Glutamatergic neuron (in vitro differentiated cells): Measurements from ENCODE around the gene KRT78. TPM values are rescaled to one million over a fixed set of nuclear protein-coding genes. Genes with fewer than 3 reads are reported as not detected.

Source experiments
- DNase-seq: peaks from one replicate; pipeline ENCODE4 v3.0.0; 2022
- H3K27ac Mint-ChIP-seq: one replicate; pipeline ENCODE4 v1.8.0; 2020; ENCODE audit warnings: mild to moderate bottlenecking, mixed read lengths, inconsistent platforms; ENCODE audit not compliant: unreplicated experiment
- H3K27me3 Mint-ChIP-seq: one replicate; pipeline ENCODE4 v1.8.0; 2020; ENCODE audit warnings: mild to moderate bottlenecking, moderate library complexity, mixed read lengths, inconsistent platforms; ENCODE audit not compliant: unreplicated experiment
- H3K36me3 Mint-ChIP-seq: one replicate; pipeline ENCODE4 v1.8.0; 2020; ENCODE audit warnings: mild to moderate bottlenecking, mixed read lengths, inconsistent platforms; ENCODE audit not compliant: unreplicated experiment
- H3K4me1 Mint-ChIP-seq: one replicate; pipeline ENCODE4 v1.8.0; 2020; ENCODE audit warnings: mild to moderate bottlenecking, low read depth, mixed read lengths, inconsistent platforms; ENCODE audit not compliant: unreplicated experiment
- H3K4me3 Mint-ChIP-seq: one replicate; pipeline ENCODE4 v1.8.0; 2020; ENCODE audit warnings: mild to moderate bottlenecking, mixed read lengths, inconsistent platforms; ENCODE audit not compliant: unreplicated experiment
- H3K9me3 Mint-ChIP-seq: one replicate; pipeline ENCODE4 v1.8.0; 2020; ENCODE audit warnings: mild to moderate bottlenecking, moderate library complexity, mixed read lengths, inconsistent platforms; ENCODE audit not compliant: unreplicated experiment
- CTCF ChIP-seq: fragments of 200-600 bp; sonication (generic); IDR thresholded peaks from one replicate; pipeline ENCODE4 v1.5.0; 2021; ENCODE audit not compliant: partially characterized antibody, unreplicated experiment
- total RNA-seq: library from RNA; stranded (reverse); fragmentation: NEBNext Ultra II Directional; extraction: Animal tissue kit (Norgen Biotek cat#: 25700); gene quantifications from one replicate; pipeline ENCODE4 v1.2.1, GENCODE V29; 2021; ENCODE audit not compliant: unreplicated experiment

Gene KRT78
- total RNA-seq, 1 donor from 2014 or later, result not detected

DNA sequence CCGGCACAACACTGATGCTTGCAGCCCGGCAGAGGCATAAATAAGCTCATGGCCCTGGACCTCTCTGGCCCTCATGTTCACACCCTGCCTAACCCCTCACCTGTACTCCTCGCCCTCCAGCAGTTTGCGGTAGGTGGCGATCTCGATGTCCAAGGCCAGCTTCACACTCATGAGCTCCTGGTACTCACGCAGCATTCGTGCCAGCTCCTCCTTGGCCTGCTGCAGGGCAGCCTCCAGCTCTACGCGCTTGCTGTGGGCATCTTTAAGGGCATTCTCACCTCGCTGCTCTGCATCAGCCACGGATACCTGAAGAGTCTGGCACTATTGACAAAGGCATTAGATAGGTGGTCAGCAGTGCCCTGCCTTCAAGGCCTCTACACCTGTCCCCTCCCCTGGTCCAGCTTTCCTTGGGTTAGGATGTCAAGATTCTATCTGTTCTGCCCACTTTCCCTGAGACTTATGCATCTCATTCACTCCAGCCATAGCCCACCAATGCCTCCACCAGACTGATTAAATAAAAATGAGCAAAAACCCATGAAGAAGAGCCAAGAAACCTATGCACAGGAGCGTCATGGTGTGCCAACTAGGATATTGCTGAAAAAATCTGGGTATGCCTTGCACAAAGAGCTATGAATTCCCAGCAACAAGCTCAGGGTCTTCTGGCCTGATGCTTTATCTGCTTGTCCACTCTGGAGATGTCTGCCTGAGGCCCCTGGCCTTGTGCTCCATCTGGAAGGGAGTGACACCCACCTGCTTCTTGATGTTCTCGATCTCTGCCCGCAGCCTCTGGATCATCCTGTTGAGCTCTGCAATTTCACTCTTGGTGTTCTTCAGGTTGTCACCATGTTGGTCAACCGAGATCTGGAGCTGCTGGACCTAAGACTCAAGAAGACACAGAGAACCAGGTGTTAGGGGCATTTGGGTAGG, 41.0 kb downstream of the KRT78 start:
- no peaks in the 10 kb centered on the region for H3K4me1 Mint-ChIP-seq
- H3K36me3 Mint-ChIP-seq, result no peaks in the 10 kb centered on the region
- H3K9me3 Mint-ChIP-seq, result peaks cover 3% of the 10 kb centered on the region
- H3K4me3 Mint-ChIP-seq, result no peak overlapping the region
- DNase-seq, result no peak
- H3K27me3 Mint-ChIP-seq, result peaks cover 5% of the 10 kb centered on the region
- H3K27ac Mint-ChIP-seq, result no peak overlapping the region
- no peak for TF ChIP-seq CTCF

GRCh38 chr12:52806821-52807543, 41.8 kb downstream of the KRT78 start:
- Mint-ChIP-seq H3K4me3 (no peak overlapping the region), H3K27ac (no peak overlapping the region), H3K27me3 (peaks cover 6% of the 10 kb centered on the region), H3K4me1 (no peaks in the 10 kb centered on the region), H3K36me3 (no peaks in the 10 kb centered on the region), H3K9me3 (peaks cover 3% of the 10 kb centered on the region)
- DNase-seq, result no peak
- TF ChIP-seq CTCF, result no peak

GRCh38 chr12:52806169-52806811, 42.5 kb downstream of the KRT78 start:
- Mint-ChIP-seq H3K27me3 (peaks cover 7% of the 10 kb centered on the region), H3K27ac (no peak overlapping the region), H3K36me3 (no peaks in the 10 kb centered on the region), H3K4me3 (no peak overlapping the region), H3K9me3 (peaks cover 3% of the 10 kb centered on the region), H3K4me1 (no peaks in the 10 kb centered on the region)
- no peak for TF ChIP-seq CTCF
- DNase-seq, result no peak

- Mint-ChIP-seq H3K4me3 (no peak overlapping the region), H3K36me3 (no peaks in the 10 kb centered on the region), H3K27me3 (peaks cover 7% of the 10 kb centered on the region), H3K4me1 (peaks cover 2% of the 10 kb centered on the region), H3K9me3 (peaks cover 3% of the 10 kb centered on the region), H3K27ac (no peak overlapping the region)
- no peak for TF ChIP-seq CTCF
- DNase-seq, result no peak
Observed at GRCh38 chr12:52805739-52806138, 43.1 kb downstream of the KRT78 start.
